ENCODE results near the gene CHMP4A. TPM values are rescaled to one million over a fixed set of nuclear protein-coding genes. Genes with fewer than 3 reads are reported as not detected.

Gene CHMP4A
- total RNA-seq, 4 donors from 2014 or later, result 51.8 to 82.7 (median 64.7) TPM

DNA sequence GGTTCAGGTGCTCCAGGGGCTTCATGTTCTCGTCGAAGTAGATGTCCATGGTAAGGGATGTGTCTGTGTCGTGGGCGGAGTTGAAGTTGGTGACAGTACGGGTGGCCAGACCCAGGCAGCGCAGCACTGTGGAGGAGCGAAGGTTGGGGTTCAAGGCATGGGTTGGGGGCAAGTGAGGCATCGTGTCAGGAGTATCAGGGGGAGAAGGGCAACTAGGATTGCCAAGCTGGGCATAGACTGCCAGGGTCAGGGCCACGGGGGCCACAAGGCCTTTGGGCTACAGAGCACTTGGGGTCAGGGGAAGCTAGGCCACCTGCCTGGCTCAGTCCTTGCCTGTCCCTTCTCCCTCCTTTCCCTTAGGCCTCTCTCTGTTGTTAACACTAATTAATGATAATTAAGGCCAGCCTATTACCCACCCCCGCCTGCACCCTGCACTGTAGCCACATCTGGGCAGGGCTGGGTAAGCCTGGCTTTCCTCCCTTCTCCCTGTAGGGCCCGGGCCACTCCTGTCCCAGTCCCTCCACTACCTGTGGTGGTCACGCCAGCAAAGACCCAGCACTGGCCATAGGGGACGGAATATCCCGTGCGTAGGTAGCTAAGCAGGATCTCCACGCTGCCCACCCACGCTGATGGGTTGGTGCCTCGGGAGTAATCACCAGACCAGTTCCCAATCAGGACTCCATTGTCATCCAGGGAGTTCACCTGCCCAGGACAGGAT is 45.4 kb upstream of the CHMP4A start:
- TF ChIP-seq, protein P1, sequence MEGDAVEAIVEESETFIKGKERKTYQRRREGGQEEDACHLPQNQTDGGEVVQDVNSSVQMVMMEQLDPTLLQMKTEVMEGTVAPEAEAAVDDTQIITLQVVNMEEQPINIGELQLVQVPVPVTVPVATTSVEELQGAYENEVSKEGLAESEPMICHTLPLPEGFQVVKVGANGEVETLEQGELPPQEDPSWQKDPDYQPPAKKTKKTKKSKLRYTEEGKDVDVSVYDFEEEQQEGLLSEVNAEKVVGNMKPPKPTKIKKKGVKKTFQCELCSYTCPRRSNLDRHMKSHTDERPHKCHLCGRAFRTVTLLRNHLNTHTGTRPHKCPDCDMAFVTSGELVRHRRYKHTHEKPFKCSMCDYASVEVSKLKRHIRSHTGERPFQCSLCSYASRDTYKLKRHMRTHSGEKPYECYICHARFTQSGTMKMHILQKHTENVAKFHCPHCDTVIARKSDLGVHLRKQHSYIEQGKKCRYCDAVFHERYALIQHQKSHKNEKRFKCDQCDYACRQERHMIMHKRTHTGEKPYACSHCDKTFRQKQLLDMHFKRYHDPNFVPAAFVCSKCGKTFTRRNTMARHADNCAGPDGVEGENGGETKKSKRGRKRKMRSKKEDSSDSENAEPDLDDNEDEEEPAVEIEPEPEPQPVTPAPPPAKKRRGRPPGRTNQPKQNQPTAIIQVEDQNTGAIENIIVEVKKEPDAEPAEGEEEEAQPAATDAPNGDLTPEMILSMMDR (IDR thresholded peaks at IDR 0.05), result no peak
- peak; percentile 0 for ATAC-seq (ENCODE audit: low FRiP score)
- no peak for DNase-seq (ENCODE audit: low spot score)

- ATAC-seq (ENCODE audit: low FRiP score) (no peak), DNase-seq (ENCODE audit: low spot score) (no peak)
- TF ChIP-seq, protein P1 (IDR thresholded peaks at IDR 0.05), result no peak
Observed at GRCh38 chr14:24258119-24258518, 44.8 kb upstream of the CHMP4A start.

DNA sequence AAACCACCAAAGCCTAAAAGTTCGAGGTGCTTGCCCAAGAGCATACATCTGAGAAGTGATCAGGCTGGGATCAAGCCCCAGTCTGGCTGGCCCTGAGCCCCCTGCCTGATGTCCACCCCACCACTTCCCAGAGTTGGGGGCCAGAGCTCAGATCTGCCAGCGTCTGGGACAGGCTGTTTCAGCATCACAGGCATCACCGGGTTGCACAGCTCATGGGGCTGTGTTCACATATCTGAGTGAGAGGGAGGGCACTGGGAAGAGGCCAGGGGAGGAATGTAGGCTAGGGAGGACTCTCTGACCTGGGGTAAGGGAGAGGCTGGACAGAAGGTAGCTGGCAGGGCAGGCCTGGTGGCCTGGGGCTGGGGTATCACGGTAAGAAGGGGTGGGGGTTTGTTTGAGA is 43.7 kb upstream of the CHMP4A start:
- DNase-seq (ENCODE audit: low spot score) (no peak), ATAC-seq (ENCODE audit: low FRiP score) (peak; percentile 48)
- TF ChIP-seq, protein P1 (IDR thresholded peaks at IDR 0.05), result no peak

DNA sequence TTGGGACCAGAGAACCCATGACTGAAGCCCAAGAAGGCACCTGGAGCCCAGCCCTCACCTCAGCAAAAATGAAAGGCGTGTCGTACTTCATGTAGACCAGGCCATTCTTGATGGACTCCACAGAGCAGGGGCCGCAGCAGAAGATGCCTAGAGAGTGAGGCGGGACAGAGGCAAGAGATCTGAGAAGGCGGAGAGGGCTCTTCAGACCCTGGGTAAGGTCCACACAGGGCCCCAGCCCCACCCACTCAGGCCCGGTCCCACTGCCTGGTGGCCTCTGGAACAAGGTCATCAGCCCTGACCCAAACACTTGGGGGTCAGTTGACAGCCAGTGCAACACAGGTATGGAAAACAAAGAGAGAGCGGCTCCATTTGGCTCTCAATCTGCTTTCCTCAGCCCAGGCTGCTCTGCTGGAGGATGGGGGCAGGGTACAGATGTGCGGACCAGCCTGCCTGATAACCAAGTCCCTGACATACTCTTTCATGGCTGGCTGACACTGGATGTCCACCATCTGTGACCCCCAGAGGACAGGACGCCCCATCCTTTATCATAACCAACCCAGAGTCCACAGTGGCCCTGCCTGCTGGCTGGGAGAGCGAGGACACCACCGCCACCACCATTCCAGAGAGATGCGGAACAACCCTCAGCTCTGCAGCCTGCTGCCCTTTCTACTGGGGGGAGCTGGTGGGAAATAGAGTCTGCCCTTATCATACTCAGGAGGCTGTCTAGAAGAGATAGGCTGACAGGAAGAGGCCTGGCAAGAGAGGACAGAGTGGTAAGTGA is 42.8 kb upstream of the CHMP4A start:
- DNase-seq (ENCODE audit: low spot score) (no peak), ATAC-seq (ENCODE audit: low FRiP score) (no peak)
- TF ChIP-seq, protein P1 (IDR thresholded peaks at IDR 0.05), result no peak

- ATAC-seq (ENCODE audit: low FRiP score) (no peak), DNase-seq (ENCODE audit: low spot score) (no peak)
Observed at GRCh38 chr14:24255438-24255837, 42.1 kb upstream of the CHMP4A start.

DNA sequence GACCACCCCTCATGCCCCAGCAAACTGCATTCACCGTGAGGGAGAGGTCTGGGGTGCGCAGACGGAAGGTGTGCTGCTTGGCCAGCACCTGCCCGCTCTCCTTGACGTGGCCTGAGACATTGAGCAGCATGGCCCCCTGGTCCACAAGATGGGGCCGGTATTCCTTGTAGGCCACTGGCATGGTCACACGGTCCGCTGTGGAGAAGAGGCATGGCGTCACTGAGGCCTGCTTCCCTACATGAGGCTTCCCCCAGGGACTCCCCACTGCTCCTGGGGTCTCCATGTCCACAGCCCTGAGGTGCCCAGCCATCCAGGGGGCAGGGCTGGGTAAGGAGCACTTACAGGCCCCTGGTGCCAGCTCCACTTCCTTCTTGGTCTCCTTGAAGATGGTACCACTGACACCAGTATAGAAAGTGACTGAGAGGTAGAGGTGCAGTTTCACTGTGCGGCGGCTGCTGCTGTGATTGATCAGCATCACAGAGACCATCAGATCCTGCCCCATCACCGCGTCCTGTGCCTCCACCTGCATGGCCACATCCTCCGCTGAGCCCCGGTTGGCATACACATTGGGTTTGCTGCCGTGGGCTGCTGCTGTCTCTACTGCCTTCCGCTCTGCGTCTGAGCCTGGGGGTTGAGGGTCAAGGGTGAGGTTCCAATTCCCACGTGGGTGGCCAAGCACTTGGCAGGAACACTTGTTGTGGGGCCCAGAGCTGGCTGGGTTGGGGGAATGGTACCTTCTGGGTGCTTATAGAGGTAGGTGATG is 41.5 kb upstream of the CHMP4A start:
- no peak for ATAC-seq (ENCODE audit: low FRiP score)
- DNase-seq (ENCODE audit: low spot score), result no peak
- TF ChIP-seq, protein P1 (IDR thresholded peaks at IDR 0.05), result no peak

More at GRCh38 chr14:24255438-24255837, 42.1 kb upstream of the CHMP4A start:
- TF ChIP-seq, protein P1 (IDR thresholded peaks at IDR 0.05), result no peak
